ENCODE results near the gene CALML3. TPM values are rescaled to one million over a fixed set of nuclear protein-coding genes. Genes with fewer than 3 reads are reported as not detected.

Gene CALML3
- total and polyA plus RNA-seq, 2 donors, result 142 to 144 TPM

DNA sequence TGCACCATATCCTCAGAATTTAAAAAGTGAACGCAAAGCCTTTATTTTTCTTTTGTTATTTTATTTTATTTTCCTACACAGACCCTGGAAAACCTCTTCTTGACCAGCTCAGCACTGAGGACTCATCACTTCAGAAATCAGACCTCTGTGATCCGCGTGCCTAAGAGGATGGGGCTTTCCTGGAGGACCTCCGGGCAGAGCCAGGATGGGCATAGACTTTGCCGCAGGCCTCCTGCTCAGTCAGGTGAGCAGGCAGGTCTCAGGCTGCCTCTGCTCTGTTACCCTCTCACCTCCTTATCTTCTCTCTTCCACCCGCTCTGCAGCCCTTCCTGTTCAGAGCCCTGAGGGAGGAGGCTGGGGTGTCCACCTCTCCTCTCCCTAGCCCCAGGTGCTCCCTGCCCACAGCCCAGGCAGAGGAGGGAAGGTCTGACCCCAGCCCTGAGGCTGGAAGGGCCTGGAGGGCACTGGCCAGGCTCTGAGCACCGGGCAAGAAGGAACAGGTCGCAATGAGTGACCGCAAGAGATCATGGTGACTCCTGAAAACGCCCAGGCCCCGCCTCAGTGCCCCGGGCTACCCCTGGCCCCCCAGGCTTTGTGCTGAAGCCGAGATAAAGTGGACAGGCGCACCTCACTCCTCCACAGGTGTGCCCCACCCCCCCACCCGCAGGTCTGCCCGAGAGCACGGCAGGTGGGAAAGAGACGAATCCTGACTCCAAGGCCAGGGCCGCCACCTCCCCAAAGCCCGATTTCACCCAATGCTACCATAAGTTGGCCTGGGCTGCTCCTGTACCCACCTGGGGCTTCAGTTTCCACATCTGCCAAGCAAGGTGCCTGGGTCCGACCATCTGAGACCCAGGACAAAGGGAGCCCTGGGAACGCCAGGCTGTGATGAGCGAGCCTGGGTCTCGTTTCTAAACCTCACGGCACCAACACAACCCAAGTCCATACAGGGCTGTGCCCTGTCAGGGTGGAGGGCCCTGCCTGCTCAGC is 28.2 kb upstream of the CALML3 start:
- 96% methylated on average over 25 of the region's 25 CpGs for WGBS
- H3K27ac ChIP-seq (ENCODE audit: low read depth in 1 of 2, low read length in 1 of 2), result no peak overlapping the region
- DNase-seq (ENCODE audit: low read depth in 6 of 9, low spot score in 9 of 9), result no peak
- H3K4me3 ChIP-seq (ENCODE audit: low read length in 2 of 2), result no peak overlapping the region
- peaks cover 0 to 4% of the 10 kb centered on the region in 2 donors for H3K27me3 ChIP-seq (ENCODE audit: control insufficient read depth in 2 of 2, insufficient read depth in 1 of 2, low read length in 1 of 2)
- no peaks in the 10 kb centered on the region for H3K4me1 ChIP-seq (ENCODE audit: control insufficient read depth in 2 of 2, insufficient read depth in 2 of 2, low read length in 2 of 2)
- peaks cover 0 to 13% of the 10 kb centered on the region in 2 donors for H3K9me3 ChIP-seq (ENCODE audit: control insufficient read depth in 2 of 2, insufficient read depth in 1 of 2, low read length in 1 of 2)
- H3K36me3 ChIP-seq (ENCODE audit: control insufficient read depth in 2 of 2, insufficient read depth in 2 of 2, low read length in 1 of 2), result no peaks in the 10 kb centered on the region

- no peak for DNase-seq (ENCODE audit: low read depth in 6 of 9, low spot score in 9 of 9)
- Histone ChIP-seq H3K4me1 (ENCODE audit: control insufficient read depth in 2 of 2, insufficient read depth in 2 of 2, low read length in 2 of 2) (peaks cover 0 to under 1% of the 10 kb centered on the region in 2 donors), H3K4me3 (ENCODE audit: low read length in 2 of 2) (no peak overlapping the region), H3K27me3 (ENCODE audit: control insufficient read depth in 2 of 2, insufficient read depth in 1 of 2, low read length in 1 of 2) (peaks cover 0 to 5% of the 10 kb centered on the region in 2 donors), H3K27ac (ENCODE audit: low read depth in 1 of 2, low read length in 1 of 2) (no peak overlapping the region), H3K36me3 (ENCODE audit: control insufficient read depth in 2 of 2, insufficient read depth in 2 of 2, low read length in 1 of 2) (no peaks in the 10 kb centered on the region), H3K9me3 (ENCODE audit: control insufficient read depth in 2 of 2, insufficient read depth in 1 of 2, low read length in 1 of 2) (peaks cover 0 to 12% of the 10 kb centered on the region in 2 donors)
- 98% methylated on average over 6 of the region's 6 CpGs for WGBS
Measured at GRCh38 chr10:5497289-5497688, 27.5 kb upstream of the CALML3 start.

GRCh38 chr10:5497948-5498730 is 26.6 kb upstream of the CALML3 start:
- DNase-seq (ENCODE audit: low read depth in 6 of 9, low spot score in 9 of 9), result no peak
- Histone ChIP-seq H3K27ac (ENCODE audit: low read depth in 1 of 2, low read length in 1 of 2) (no peak overlapping the region), H3K4me3 (ENCODE audit: low read length in 2 of 2) (no peak overlapping the region), H3K9me3 (ENCODE audit: control insufficient read depth in 2 of 2, insufficient read depth in 1 of 2, low read length in 1 of 2) (peaks cover 0 to 4% of the 10 kb centered on the region in 2 donors), H3K4me1 (ENCODE audit: control insufficient read depth in 2 of 2, insufficient read depth in 2 of 2, low read length in 2 of 2) (peaks cover 0 to 9% of the 10 kb centered on the region in 2 donors), H3K36me3 (ENCODE audit: control insufficient read depth in 2 of 2, insufficient read depth in 2 of 2, low read length in 1 of 2) (no peaks in the 10 kb centered on the region), H3K27me3 (ENCODE audit: control insufficient read depth in 2 of 2, insufficient read depth in 1 of 2, low read length in 1 of 2) (peaks cover 0 to 9% of the 10 kb centered on the region in 2 donors)
- WGBS, result 94% methylated on average over 19 of the region's 19 CpGs

- no peak overlapping the region for H3K4me3 ChIP-seq (ENCODE audit: low read length in 2 of 2)
- peaks cover 0 to 14% of the 10 kb centered on the region in 2 donors for H3K4me1 ChIP-seq (ENCODE audit: control insufficient read depth in 2 of 2, insufficient read depth in 2 of 2, low read length in 2 of 2)
- DNase-seq (ENCODE audit: low read depth in 6 of 9, low spot score in 9 of 9), result no peak
- no peaks in the 10 kb centered on the region for H3K9me3 ChIP-seq (ENCODE audit: control insufficient read depth in 2 of 2, insufficient read depth in 1 of 2, low read length in 1 of 2)
- H3K27ac ChIP-seq (ENCODE audit: low read depth in 1 of 2, low read length in 1 of 2), result no peak overlapping the region
- H3K27me3 ChIP-seq (ENCODE audit: control insufficient read depth in 2 of 2, insufficient read depth in 1 of 2, low read length in 1 of 2), result peaks cover 0 to 9% of the 10 kb centered on the region in 2 donors
- no peaks in the 10 kb centered on the region for H3K36me3 ChIP-seq (ENCODE audit: control insufficient read depth in 2 of 2, insufficient read depth in 2 of 2, low read length in 1 of 2)
- WGBS, result 96% methylated on average over 61 of the region's 61 CpGs
Measured at GRCh38 chr10:5498791-5499492, 25.8 kb upstream of the CALML3 start.

DNA sequence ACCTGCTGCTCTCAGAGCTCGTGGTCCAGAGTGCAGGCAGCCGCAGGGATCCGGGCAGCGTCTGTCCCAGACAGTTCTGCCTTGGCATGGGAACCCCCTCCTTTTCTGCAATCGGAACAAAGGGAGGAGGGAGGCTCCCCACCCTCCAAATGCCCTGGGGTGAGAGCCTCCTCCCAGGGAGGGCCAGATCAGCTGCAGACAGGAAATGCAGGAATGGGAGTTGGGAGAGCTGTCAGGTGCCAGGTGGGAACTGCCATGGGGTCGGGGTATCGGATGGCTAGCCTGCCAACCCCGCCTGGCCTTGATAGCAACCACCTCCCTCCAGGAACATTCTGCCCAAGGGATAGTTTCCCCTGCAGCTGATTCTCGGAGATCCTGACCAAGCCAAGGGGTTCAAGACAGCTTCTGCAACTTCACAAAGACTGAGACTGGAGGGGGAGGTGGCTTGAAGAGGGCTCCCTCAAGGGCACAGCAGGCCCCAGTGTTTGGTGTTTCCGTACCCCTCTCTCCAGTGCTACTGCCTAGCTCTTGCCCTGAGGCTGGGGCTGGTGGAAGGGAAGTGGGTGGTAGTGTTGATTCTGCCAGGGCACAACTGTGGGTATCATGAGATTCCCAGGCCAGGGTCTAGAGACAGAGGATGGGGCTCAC is 25.1 kb upstream of the CALML3 start, which contains the start of gene CALML5:
TSS of gene CALML5 (minus strand) at position 78 of the 648 bp plus-strand sequence. CDS start 132 bp downstream, outside the sequence.
- DNase-seq (ENCODE audit: low read depth in 6 of 9, low spot score in 9 of 9), result no peak
- Histone ChIP-seq H3K27ac (ENCODE audit: low read depth in 1 of 2, low read length in 1 of 2) (no peak within 1 kb of the TSS), H3K9me3 (ENCODE audit: control insufficient read depth in 2 of 2, insufficient read depth in 1 of 2, low read length in 1 of 2) (no peaks in the 10 kb centered on the region), H3K4me1 (ENCODE audit: control insufficient read depth in 2 of 2, insufficient read depth in 2 of 2, low read length in 2 of 2) (peaks cover 0 to 19% of the 10 kb centered on the region in 2 donors), H3K4me3 (ENCODE audit: low read length in 2 of 2) (no peak within 1 kb of the TSS), H3K36me3 (ENCODE audit: control insufficient read depth in 2 of 2, insufficient read depth in 2 of 2, low read length in 1 of 2) (no peaks in the 10 kb centered on the region), H3K27me3 (ENCODE audit: control insufficient read depth in 2 of 2, insufficient read depth in 1 of 2, low read length in 1 of 2) (peaks cover 0 to 9% of the 10 kb centered on the region in 2 donors)
- WGBS, result 95% methylated on average over 10 of the region's 10 CpGs

DNA sequence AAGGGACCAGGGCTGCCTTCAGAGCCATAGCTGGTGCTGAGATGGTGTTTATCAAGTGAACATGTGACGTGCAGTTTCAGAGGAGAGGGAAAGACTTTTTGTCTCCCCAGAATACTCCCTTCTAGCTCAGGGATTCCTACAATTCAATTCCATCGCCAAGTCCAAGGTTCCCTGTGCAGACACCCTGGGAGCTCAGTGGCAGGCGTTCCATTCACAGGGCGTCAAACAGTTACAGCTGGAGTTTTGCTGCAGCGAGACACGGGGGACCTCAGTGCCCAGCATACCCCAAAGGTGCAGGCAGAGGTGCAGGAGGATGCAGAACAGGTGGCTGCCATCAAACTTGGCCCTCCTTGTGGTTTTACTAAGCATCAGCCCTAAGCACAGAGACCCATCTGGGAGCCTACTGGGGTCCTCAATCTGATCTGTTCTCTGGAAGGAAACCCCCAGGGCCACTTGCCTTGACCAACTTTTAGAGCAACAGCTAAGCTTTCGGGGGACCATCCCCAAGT is 24.5 kb upstream of the CALML3 start:
- WGBS, result 95% methylated on average over 7 of the region's 7 CpGs
- Histone ChIP-seq H3K36me3 (ENCODE audit: control insufficient read depth in 2 of 2, insufficient read depth in 2 of 2, low read length in 1 of 2) (no peaks in the 10 kb centered on the region), H3K4me1 (ENCODE audit: control insufficient read depth in 2 of 2, insufficient read depth in 2 of 2, low read length in 2 of 2) (peaks cover 0 to 19% of the 10 kb centered on the region in 2 donors), H3K4me3 (ENCODE audit: low read length in 2 of 2) (no peak overlapping the region), H3K27ac (ENCODE audit: low read depth in 1 of 2, low read length in 1 of 2) (no peak overlapping the region), H3K27me3 (ENCODE audit: control insufficient read depth in 2 of 2, insufficient read depth in 1 of 2, low read length in 1 of 2) (peaks cover 0 to 9% of the 10 kb centered on the region in 2 donors), H3K9me3 (ENCODE audit: control insufficient read depth in 2 of 2, insufficient read depth in 1 of 2, low read length in 1 of 2) (no peaks in the 10 kb centered on the region)
- no peak for DNase-seq (ENCODE audit: low read depth in 6 of 9, low spot score in 9 of 9)

GRCh38 chr10:5500910-5501309 is 23.9 kb upstream of the CALML3 start:
- no peak for DNase-seq (ENCODE audit: low read depth in 6 of 9, low spot score in 9 of 9)
- no peaks in the 10 kb centered on the region for H3K9me3 ChIP-seq (ENCODE audit: control insufficient read depth in 2 of 2, insufficient read depth in 1 of 2, low read length in 1 of 2)
- no peaks in the 10 kb centered on the region for H3K36me3 ChIP-seq (ENCODE audit: control insufficient read depth in 2 of 2, insufficient read depth in 2 of 2, low read length in 1 of 2)
- peaks cover 0 to 19% of the 10 kb centered on the region in 2 donors for H3K4me1 ChIP-seq (ENCODE audit: control insufficient read depth in 2 of 2, insufficient read depth in 2 of 2, low read length in 2 of 2)
- peaks cover 0 to 9% of the 10 kb centered on the region in 2 donors for H3K27me3 ChIP-seq (ENCODE audit: control insufficient read depth in 2 of 2, insufficient read depth in 1 of 2, low read length in 1 of 2)
- H3K4me3 ChIP-seq (ENCODE audit: low read length in 2 of 2), result no peak overlapping the region
- H3K27ac ChIP-seq (ENCODE audit: low read depth in 1 of 2, low read length in 1 of 2), result no peak overlapping the region
- WGBS, result 94% methylated on average over 5 of the region's 5 CpGs

- Histone ChIP-seq H3K9me3 (ENCODE audit: control insufficient read depth in 2 of 2, insufficient read depth in 1 of 2, low read length in 1 of 2) (no peaks in the 10 kb centered on the region), H3K27me3 (ENCODE audit: control insufficient read depth in 2 of 2, insufficient read depth in 1 of 2, low read length in 1 of 2) (peaks cover 0 to 9% of the 10 kb centered on the region in 2 donors), H3K4me3 (ENCODE audit: low read length in 2 of 2) (no peak overlapping the region), H3K4me1 (ENCODE audit: control insufficient read depth in 2 of 2, insufficient read depth in 2 of 2, low read length in 2 of 2) (peaks cover 0 to 19% of the 10 kb centered on the region in 2 donors), H3K36me3 (ENCODE audit: control insufficient read depth in 2 of 2, insufficient read depth in 2 of 2, low read length in 1 of 2) (no peaks in the 10 kb centered on the region), H3K27ac (ENCODE audit: low read depth in 1 of 2, low read length in 1 of 2) (no peak overlapping the region)
- no peak for DNase-seq (ENCODE audit: low read depth in 6 of 9, low spot score in 9 of 9)
- WGBS, result 86% methylated on average over 12 of the region's 12 CpGs
Measured at GRCh38 chr10:5502061-5502521, 22.7 kb upstream of the CALML3 start.

All from thymus (tissue), 11 donors.